KMS-11 (cell line): ENCODE measurements around the gene SYT17.

Experiments used
- H2AFZ ChIP-seq: fragments of 200-600 bp; sonication (generic); 2 replicates; pipeline ENCODE4 v1.6.1; 2016; ENCODE audit warnings: antibody characterized with exemption, mixed run types, low read depth
- H3K27ac ChIP-seq: fragments of 200-600 bp; sonication (generic); 2 replicates; pipeline ENCODE4 v1.6.1; 2016; ENCODE audit warnings: mild to moderate bottlenecking, mixed run types
- H3K27me3 ChIP-seq: fragments of 200-600 bp; sonication (generic); 2 replicates; pipeline ENCODE4 v1.6.1; 2017; ENCODE audit warnings: mild to moderate bottlenecking, low read depth, mixed run types, moderate library complexity; ENCODE audit not compliant: insufficient read depth
- H3K36me3 ChIP-seq: fragments of 200-600 bp; sonication (generic); 2 replicates; pipeline ENCODE4 v1.6.1; 2017; ENCODE audit warnings: mild to moderate bottlenecking, mixed run types; ENCODE audit not compliant: insufficient read depth
- H3K4me1 ChIP-seq: fragments of 200-600 bp; sonication (generic); 2 replicates; pipeline ENCODE4 v1.6.1; 2016; ENCODE audit warnings: mild to moderate bottlenecking, low read depth, mixed run types; ENCODE audit not compliant: poor library complexity, severe bottlenecking
- H3K4me2 ChIP-seq: fragments of 200-600 bp; sonication (generic); 2 replicates; pipeline ENCODE4 v1.7.0; 2016; ENCODE audit warnings: mild to moderate bottlenecking, mixed run types
- H3K4me3 ChIP-seq: fragments of 200-600 bp; sonication (generic); IDR thresholded peaks from 2 replicates; pipeline ENCODE4 v1.6.1; 2017; ENCODE audit warnings: low read depth, low read length, mixed read lengths; ENCODE audit not compliant: insufficient read depth
- H3K79me2 ChIP-seq: fragments of 200-600 bp; sonication (generic); 2 replicates; pipeline ENCODE4 v1.6.1; 2016; ENCODE audit warnings: low read depth, mixed run types; ENCODE audit not compliant: insufficient read depth
- H3K9ac ChIP-seq: fragments of 200-600 bp; sonication (generic); 2 replicates; pipeline ENCODE4 v1.6.1; 2016; ENCODE audit warnings: mild to moderate bottlenecking, mixed run types
- H4K20me1 ChIP-seq: fragments of 200-600 bp; sonication (generic); 2 replicates; pipeline ENCODE4 v1.6.1; 2016; ENCODE audit warnings: mild to moderate bottlenecking, mixed run types; ENCODE audit not compliant: insufficient read depth
- CTCF ChIP-seq: fragments of 200-600 bp; sonication (generic); conservative IDR thresholded peaks from 2 replicates; pipeline ENCODE4 v1.6.1; 2017; ENCODE audit warnings: low read depth, mild to moderate bottlenecking, antibody characterized with exemption, low read length, moderate library complexity, mixed read lengths

Gene SYT17

DNA sequence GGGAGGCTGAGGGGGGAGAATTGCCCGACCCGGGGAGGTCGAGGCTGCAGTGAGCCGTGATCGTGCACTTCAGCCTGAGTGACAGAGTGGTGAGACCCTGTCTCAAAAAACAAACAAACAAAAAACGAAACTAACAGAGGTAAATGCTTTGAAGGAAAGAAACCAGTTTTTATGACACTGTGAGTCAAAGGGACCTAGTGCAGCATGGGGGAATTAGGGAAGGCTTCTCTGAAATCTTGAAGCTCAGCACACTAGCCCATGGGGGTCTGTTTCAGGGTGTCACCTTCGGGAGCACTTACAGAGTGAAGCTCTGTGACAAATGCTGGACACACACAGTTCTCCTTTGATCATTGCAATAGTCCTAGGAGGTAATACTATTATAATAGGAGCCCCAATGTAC is 37.7 kb upstream of the SYT17 start:
- Histone ChIP-seq H3K27me3 (no peaks in the 10 kb centered on the region), H3K9ac (no peak overlapping the region), H3K4me3 (no peak overlapping the region), H3K4me2 (no peak overlapping the region), H3K27ac (no peak overlapping the region), H3K79me2 (no peaks in the 10 kb centered on the region), H3K36me3 (no peaks in the 10 kb centered on the region), H3K4me1 (no peaks in the 10 kb centered on the region), H2AFZ (no peak overlapping the region), H4K20me1 (no peaks in the 10 kb centered on the region)
- TF ChIP-seq CTCF = no peak

DNA sequence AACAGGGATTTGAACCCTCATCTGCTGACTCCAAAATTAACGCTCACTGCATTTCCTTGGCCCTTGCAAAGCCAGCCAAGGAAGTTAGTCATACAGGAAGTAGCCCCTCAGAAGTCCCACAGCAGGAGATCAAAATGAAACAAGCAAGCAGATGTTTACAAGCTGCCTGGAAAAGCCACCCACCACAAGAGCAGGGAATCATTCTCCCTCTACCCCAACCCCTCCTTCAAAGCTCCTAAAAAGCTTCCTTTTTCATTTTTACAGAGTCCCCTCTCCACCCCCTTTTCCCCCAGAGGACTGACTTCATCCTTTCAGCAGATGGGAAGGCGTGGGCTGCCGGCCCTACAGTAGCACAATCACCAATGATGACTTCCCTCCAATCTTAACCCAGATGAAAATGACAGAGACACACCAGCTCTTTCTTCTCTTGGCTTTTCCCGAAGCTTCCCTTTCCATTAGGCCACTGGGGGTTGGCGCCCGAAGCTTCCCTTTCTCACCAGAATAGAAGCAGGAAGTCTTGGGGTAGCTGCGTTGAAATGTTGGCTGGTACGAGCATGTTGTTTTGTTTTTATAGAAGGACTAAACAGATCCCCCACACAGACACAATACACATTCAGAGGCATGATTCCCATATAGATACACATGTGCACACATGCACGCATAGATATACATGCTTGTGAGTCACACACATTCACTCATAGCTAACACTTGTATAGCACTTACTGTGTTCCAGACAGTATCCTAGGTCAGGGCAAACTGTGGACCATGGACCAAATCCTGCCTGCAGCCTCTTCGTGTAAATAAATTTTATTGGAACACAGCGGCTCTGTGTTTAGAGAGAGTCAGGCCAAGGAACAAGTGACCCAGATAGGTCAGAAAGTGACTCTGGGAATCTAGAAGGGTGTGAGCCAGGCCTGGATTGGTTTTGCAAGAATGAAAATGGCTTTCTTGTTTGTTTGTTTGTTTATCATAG is 36.9 kb upstream of the SYT17 start:
- no peak overlapping the region for H3K27ac ChIP-seq
- H3K36me3 ChIP-seq = no peaks in the 10 kb centered on the region

GRCh38 chr16:19131825-19132218 is 36.2 kb upstream of the SYT17 start:
- Histone ChIP-seq H3K9ac (no peak overlapping the region), H3K27me3 (no peaks in the 10 kb centered on the region), H3K4me1 (no peaks in the 10 kb centered on the region), H3K79me2 (no peaks in the 10 kb centered on the region), H3K4me2 (no peak overlapping the region), H4K20me1 (no peaks in the 10 kb centered on the region), H3K27ac (no peak overlapping the region), H2AFZ (no peak overlapping the region), H3K36me3 (no peaks in the 10 kb centered on the region), H3K4me3 (no peak overlapping the region)
- TF ChIP-seq CTCF = no peak

More for the DNA sequence above, 36.9 kb upstream of the SYT17 start:
- Histone ChIP-seq H3K27me3 (no peaks in the 10 kb centered on the region), H3K4me1 (no peaks in the 10 kb centered on the region), H3K4me3 (no peak overlapping the region), H3K79me2 (no peaks in the 10 kb centered on the region), H2AFZ (no peak overlapping the region), H4K20me1 (no peaks in the 10 kb centered on the region), H3K4me2 (no peak overlapping the region), H3K9ac (no peak overlapping the region)
- TF ChIP-seq CTCF = no peak

DNA sequence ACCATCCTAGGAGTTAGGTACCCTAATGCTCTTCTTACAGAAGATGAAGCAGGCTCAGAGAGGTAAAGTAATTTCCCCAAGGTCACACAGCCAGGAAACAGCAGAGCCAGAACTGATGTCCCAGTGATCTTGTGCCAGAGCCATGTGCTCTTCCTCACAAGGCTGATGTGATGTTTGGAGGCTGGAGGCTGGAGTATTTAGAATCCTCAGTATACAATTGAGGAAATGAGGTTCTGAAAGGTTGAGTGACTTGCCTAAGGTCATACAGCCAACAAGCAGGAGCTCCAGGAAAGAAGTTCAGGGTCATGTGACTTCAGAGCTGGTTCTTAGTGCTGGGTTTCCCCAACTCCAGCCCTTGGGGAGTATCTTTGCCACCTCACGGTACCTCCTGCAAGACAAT is 35.8 kb upstream of the SYT17 start:
- H3K4me1 ChIP-seq = no peaks in the 10 kb centered on the region
- no peak for TF ChIP-seq CTCF
- H4K20me1 ChIP-seq = no peaks in the 10 kb centered on the region
- H3K79me2 ChIP-seq = no peaks in the 10 kb centered on the region
- H3K9ac ChIP-seq = no peak overlapping the region
- H3K4me3 ChIP-seq = no peak overlapping the region
- H2AFZ ChIP-seq = no peak overlapping the region
- no peak overlapping the region for H3K4me2 ChIP-seq
- H3K27ac ChIP-seq = no peak overlapping the region
- no peaks in the 10 kb centered on the region for H3K27me3 ChIP-seq
- H3K36me3 ChIP-seq = no peaks in the 10 kb centered on the region
